NCI-H748 treated with DMSO at 0.1 percent for 48 hours (cell line): ENCODE data around the gene GABRR3.

Source experiments
- DNase-seq: peaks from one replicate; lab custom pipeline; 2025; lab: John Stamatoyannopoulos, UW

Gene GABRR3

DNA sequence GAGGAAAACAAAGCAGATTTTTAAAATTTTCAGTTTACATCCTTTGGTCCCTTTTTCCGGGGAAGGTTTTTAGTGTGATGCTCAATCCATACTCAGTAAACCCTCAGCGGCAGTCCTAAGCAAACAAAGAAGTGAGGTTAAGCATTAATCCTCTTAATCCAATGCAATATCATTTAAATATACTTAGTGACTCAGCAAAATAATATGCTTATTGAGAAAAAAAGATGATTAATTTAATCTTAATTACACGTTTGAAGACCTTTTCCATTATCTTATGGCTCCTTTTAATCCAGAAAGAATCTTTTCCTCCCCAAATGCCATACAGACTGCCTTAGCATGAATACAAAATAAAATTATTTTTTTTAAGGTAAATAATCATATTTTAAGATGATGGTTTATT lies at the start of gene GABRR3:
Gene GABRR3 (minus strand): TSS at position 108 of the 400 bp plus-strand sequence. CDS start 328 bp downstream, outside the sequence.
- DNase-seq: no peak

GRCh38 chr3:98073486-98073885 lies 38.4 kb upstream of the GABRR3 start:
- DNase-seq: no peak

DNA sequence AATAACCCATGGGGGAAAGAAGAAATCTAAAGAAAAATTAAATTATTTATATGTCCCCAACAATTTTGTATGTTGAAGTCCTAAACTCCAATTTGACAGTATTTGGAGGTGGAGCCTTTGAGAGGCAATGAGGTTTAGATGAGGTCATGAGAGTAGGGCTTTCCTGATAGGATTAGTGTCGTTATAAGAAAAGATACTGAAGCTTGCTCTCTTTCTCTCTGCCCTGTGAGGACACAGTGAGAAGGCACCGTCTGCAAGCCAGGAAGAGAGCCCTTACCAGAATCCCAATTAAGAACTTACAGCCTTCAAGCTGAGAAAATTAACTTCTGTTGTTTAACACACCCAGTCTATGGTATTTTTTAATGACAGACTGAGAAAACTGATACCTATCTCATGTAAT lies 35.7 kb upstream of the GABRR3 start:
- DNase-seq: no peak

DNA sequence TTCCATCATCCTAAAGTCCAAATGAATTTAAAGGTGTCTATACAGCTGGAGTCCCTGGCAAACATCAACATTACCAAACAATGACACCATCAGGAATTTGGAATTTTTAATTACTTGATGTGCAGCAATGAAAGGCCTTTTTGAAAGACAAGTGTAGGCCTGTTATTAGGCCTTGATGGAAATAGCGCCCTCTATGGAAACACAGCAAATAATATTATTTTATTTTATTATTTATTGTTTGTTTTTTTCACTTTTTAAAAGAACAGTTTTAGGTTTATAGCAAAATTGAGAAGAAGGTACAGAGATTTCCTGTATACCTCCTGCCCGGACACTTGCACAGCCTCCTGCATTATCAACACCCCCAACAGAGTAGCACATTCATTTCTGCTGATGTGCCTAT lies 33.7 kb upstream of the GABRR3 start:
- DNase-seq: no peak

DNA sequence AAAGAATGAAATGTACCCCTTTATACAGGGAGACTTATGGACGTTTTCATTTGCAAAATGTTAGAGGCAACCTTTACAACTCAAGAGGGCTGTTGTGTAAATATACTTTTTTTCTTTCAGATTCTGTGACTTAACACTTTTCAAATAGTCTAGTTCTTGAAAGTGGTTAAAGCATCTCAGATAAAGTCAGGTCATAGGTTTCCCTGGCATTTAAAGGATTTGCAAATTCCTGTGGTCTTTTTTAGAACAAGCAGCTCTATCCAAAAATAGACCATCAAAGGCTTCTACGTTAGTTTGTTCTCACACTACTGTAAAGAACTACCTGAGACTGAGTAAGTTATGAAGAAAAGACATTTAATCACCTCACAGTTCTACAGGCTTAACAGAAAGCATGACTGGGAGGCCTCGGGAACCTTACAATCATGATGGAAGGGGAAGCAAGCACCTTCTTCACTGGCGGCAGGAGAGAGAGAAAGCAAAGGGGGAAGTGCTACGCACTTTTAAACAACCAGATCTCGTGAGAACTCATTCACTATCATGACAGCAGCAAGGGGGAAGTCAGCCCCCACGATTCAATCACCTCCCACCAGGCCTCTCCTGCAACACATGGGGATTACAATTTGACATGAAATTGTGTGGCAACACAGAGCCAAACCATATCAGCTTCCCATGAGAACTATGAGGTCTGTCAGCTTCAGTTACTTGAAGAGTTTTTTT lies 23.3 kb upstream of the GABRR3 start:
- no peak for DNase-seq

DNA sequence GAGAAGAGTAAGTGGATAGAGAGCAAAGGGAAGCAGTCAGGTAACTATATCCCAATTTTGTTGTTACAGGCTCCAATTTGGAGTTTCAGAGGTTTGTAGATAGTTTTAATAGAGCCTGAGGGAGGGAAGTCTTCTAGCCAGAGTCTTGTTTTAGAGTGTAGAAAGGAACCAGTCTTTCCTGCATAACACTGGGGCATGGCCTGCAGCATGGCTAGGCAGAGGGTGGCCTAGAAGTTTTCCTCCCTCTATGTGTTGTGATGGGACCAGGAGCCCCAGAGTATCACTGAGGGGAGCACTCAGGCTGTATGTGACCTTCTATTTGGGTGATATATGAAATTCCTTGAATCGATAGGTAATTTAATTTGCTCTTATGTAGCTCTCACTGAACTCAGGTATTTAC lies 22.5 kb upstream of the GABRR3 start:
- no peak for DNase-seq

GRCh38 chr3:98056035-98056434 lies 20.9 kb upstream of the GABRR3 start:
- no peak for DNase-seq

DNA sequence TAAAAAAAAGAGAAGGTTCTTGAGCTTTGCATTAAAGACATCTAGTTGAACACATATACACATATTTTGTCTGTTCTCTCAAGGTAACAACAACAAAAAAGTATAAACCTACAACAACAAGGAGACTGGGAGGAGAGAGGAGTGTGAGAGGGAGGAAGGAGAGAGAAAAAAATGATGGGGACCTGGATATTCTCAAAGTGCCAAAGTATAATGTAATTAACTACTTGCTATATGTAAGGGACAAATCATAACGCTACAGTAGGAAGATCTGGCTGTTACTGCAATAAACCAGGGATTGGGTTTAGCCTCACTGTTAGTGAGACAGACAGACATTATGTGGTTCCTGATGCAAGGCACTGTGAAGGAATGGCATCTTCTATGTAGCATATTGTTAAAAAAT lies 14.2 kb upstream of the GABRR3 start:
- no peak for DNase-seq

DNA sequence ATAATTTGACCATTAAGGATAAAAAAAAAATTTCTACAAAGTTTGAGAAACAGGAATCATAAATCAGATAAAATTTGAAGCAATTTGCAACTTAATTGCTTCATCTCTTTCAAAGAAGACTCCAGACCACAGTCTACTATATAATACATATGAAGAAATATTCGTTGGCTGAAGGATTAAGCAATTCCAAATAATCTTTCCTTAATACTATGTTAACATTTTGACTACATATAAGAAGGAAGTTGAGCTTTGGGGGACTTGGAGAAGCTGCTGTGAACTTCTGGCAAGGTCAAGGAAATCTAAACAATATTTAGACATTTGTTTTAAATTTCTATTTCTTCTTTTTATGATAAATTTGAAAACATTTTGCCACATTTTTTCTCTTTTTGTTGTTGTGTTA lies 13.5 kb upstream of the GABRR3 start:
- no peak for DNase-seq

GRCh38 chr3:98041350-98041749 lies 6.2 kb upstream of the GABRR3 start:
- no peak for DNase-seq

DNA sequence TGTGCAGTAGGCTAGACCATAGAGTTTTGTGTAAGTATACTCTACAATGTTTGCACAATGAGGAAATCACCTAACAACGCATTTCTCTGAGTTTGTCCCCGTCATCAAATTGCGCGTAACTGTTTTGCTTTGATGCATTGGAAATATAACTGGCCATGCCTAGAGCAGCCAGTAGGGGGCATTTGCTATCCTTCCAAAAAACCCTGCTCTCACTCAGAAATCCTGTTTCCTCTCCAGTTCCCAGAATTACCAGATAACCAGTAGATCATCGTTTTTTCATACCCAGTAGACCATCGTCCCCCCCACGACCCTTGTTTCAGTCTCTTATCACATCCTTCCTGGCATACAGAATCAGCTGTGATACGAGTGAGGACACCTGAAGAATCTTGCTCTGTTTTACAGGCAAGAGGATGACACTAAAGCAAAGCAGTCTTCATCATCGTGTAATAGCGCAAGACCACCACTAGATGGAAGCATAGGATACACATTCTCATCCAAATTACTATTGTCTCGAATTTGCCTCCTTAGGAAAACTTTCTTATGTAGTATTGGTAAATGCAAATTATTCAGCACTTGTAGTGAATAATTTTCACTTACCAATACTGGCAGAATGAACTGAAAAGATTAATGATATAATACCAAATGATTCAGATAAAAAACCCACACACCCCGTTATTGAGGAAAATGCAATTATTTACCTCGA lies 4.4 kb upstream of the GABRR3 start:
- DNase-seq: peak; percentile 77

- DNase-seq: no peak
Observed at GRCh38 chr3:98038876-98039275, 3.8 kb upstream of the GABRR3 start.

GRCh38 chr3:98038286-98038685 lies 3.2 kb upstream of the GABRR3 start:
- DNase-seq: no peak

GRCh38 chr3:98034486-98034885 lies 629 bp downstream of the GABRR3 start:
- DNase-seq: no peak

- no peak for DNase-seq
Observed at GRCh38 chr3:98034036-98034435, 1.1 kb downstream of the GABRR3 start.

- DNase-seq: no peak
Observed at GRCh38 chr3:98032904-98033303, 2.2 kb downstream of the GABRR3 start.

GRCh38 chr3:98032265-98032664 lies 2.9 kb downstream of the GABRR3 start:
- DNase-seq: no peak

DNA sequence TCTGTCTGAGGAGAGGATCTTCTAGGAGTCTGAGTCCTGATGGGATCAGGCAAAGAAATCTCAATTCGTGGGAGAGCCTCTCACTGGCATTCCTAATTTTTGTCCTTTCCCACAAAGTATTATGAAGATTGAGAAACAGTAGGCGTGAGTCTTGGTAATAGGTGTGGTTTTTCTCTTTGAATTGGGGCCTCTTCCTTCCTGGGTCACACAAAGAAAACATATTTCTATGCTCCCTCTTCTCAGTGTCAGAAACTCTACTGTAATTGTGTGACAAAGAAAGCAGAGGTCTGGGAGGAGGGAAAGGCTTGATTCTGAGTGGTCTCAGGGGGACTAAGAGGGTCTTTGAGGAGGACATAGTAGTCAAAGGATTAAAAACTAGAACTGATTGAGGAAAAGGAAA lies 6.0 kb downstream of the GABRR3 start:
- DNase-seq: no peak

DNA sequence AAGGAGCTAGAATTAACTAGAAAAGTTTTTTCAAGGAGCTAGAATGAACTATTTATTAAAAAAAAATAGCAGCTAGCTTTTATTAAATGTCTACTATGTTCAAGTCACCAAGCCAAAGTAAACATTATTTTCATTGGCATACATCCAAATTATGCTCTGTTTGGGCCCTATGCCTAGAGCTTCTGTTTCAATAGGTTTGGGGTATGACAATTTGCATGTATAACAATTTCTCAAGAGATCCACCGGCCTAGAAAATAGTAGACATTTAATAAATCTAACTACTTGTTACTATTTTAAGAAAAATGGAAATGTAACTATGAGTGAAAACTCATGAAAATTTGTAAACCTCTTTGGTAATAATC lies 8.0 kb downstream of the GABRR3 start:
- DNase-seq: no peak

DNA sequence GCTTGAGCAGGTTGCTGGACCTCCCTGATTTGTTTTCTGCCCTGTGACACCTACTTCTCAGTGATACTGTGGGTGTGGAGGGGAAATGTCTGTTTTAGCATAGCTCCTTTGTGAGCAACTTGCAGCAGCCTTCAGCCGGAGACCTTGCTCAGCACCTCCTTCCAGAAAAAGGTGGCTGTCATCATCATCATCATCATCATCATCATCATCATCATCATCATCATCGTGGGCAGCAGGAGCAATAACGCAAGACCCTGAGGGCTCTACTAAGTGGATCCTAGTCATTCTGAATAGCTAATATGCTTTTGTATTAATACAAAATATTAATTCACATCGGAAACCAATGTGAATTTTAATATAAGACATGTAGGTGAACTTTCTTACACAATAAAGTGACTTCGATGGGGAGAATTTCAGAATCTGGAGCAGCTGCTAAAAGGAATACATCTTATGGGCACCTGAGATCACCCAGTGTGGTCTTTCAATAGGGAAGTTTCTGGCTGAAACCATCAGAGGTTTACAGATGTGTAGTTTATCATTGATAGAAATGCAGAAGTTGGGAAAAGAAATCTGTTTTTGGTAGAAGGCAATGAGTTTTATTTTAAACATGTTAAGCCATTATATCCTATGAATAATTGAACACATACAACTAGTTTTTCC lies 8.6 kb downstream of the GABRR3 start:
- no peak for DNase-seq

DNA sequence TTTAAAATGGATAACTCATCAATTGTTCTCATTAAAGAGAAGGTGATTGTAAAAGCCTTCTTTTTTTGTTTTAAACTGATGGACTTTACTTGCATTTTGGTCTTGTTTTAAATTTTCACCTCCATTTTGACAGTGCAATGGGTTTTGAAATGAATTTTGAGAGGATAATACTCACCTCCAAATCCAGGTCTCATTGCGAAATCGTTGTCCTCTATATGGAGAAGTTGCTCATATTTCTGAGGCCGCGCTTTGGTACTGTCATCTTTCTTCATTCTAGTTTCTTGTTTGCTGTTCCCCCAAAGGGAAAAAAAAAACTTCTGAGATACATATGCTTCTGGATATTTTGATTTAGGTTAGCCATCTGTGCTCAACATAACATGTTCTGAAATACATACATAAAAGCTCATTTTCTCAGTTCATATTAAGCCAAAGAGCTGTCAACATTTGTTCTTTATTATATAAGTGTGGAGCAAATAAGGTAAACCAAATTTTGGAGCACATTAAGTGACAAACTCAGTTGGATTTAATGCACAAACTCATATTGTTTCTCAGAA lies 9.6 kb downstream of the GABRR3 start:
- no peak for DNase-seq

DNA sequence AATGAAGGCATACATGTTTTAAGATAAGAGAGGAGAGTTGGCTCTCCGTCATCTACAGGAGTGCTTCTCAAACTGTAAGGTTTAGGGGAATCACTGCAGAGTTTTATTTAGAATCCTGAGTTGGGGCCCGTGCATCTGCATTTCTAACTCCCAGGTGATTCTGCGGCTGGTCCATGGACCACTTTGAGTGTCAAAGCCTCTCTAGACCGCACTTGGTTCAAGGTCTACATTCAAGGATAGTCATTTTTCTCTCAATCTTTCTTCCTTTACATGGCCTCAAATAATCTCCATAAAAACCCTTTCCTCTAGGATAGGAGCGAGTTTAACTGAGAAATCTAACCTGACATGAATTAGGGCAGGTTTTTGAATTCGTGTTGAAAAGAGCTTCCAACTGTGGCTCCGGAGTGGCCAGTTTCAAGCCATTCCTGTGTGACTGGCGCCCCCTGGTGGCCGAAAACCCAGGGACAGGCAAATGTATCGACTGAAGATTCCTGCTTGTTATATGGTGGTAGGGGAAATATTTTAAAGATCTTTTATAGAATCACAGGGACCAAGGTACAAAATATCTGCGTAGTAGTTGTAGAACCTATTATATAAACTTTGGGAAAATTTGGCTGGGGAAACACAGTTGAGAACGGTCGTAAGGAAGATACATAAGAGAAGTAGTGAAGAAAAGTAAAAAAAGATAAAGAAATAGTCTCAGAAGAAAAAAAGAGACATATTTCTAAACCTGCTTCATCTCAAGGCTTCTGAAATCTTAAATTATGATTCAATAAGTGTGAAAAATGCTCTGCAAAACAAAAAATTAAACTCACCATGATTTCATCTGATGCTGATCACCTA lies 11.9 kb downstream of the GABRR3 start:
- peak; percentile 40 for DNase-seq
